T-helper 1 cell treated with Interleukin-12 subunit alpha and Interleukin-12 subunit beta and Interleukin-4 antibody, amounts not matched to agents 30 μg/mL and 1 μg/mL, for 36 hours (primary cell): ENCODE data around the gene CTNNBL1.
A peak's percentile ranks its signal among the peaks of the same experiment; 100 is the strongest.

Experiments
- H3K27ac Mint-ChIP-seq: one replicate; pipeline ENCODE4 v1.8.0; 2021; ENCODE audit warnings: mild to moderate bottlenecking, mixed read lengths
- H3K27me3 Mint-ChIP-seq: one replicate; pipeline ENCODE4 v1.8.0; 2021; ENCODE audit warnings: low read depth, mixed read lengths
- H3K36me3 Mint-ChIP-seq: one replicate; pipeline ENCODE4 v1.8.0; 2021; ENCODE audit warnings: low read depth, mixed read lengths
- H3K4me1 Mint-ChIP-seq: one replicate; pipeline ENCODE4 v1.8.0; 2021; ENCODE audit warnings: low read depth, mixed read lengths
- H3K4me3 Mint-ChIP-seq: one replicate; pipeline ENCODE4 v1.8.0; 2021; ENCODE audit warnings: mild to moderate bottlenecking, moderate library complexity, mixed read lengths
- H3K9me3 Mint-ChIP-seq: one replicate; pipeline ENCODE4 v1.8.0; 2021; ENCODE audit warnings: mixed read lengths

The CTNNBL1 gene

DNA sequence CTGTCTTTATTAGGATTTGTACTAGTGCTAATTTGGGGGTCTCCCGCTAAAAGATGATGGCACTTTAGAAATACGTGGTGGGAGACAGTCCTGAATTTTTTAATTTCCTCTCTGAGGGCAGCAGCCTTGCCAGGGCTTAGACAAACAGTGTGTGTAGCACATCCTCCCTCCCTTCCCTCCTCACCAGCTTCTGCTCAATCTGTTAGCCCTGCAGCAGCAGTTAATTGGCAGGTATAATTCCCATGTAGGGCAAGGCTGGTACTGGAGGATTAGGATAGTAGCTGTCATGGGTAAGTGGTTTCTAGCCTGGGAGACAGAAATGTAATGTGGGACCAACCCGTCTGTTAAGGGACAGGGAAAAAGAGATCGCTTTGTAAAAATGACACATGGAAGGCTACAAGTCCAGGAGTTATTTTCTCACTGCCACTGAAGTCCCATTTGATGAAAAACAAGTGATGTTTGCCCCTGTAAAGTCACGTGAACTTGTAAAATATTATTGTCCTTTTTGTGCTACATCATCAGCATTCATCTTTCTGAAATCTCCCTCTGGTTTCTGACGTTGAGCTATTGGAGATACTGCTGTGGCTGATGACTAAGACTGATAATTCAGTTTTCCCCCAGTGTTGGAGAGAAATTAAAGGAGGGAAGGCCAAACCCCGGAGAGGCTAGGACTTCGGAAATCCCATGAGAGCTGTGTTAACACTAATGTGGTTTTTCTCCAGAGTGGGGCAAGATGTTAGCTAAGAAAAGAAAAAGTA lies 40.6 kb downstream of the CTNNBL1 start:
- Mint-ChIP-seq H3K4me1 (peaks cover 22% of the 10 kb centered on the region), H3K27ac (peak overlapping the region; percentile 13), H3K4me3 (no peak overlapping the region), H3K27me3 (no peaks in the 10 kb centered on the region), H3K9me3 (no peaks in the 10 kb centered on the region), H3K36me3 (peaks cover 19% of the 10 kb centered on the region)

DNA sequence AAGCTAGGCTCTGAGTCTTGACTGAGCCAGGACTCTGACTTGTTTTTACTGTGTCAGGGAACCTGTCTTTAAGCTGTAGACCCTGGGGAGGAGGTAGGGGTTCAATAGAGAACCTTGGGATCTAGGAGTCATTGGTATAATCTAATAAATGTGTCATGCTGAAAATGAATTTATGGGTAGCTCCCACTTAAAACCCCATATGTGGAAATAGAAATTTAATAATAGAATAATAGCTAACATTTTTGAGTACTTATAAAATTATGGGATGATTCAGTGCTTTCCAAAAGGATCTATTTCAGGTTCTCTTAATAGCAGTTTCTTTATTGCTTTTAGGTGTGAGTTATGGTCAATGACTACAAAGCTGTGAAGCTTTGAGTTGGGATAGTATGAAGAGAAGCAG lies 41.7 kb downstream of the CTNNBL1 start:
- no peak overlapping the region for H3K27ac Mint-ChIP-seq
- no peaks in the 10 kb centered on the region for H3K9me3 Mint-ChIP-seq
- no peak overlapping the region for H3K4me3 Mint-ChIP-seq
- H3K4me1 Mint-ChIP-seq, result peaks cover 18% of the 10 kb centered on the region
- no peaks in the 10 kb centered on the region for H3K27me3 Mint-ChIP-seq
- peaks cover 19% of the 10 kb centered on the region for H3K36me3 Mint-ChIP-seq

DNA sequence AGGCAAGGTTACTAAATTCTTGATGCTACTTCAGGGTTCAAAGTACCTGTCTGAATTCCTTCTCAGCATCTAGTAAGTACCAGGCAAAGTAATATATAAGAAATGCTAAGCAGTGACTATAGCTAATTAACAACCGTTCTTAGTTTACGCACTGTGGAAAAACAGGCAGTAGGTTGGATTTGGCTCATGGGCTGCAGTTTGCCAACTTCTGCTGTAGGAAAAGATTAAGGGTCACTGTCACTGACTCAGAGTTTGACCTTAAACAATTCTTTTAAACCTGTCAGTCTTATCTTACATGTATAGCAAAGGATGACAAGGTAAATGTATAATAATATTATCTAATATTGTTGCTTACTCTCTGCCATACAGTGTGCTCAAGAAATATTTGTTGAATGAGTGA lies 42.3 kb downstream of the CTNNBL1 start:
- Mint-ChIP-seq H3K36me3 (peaks cover 19% of the 10 kb centered on the region), H3K4me1 (peaks cover 18% of the 10 kb centered on the region), H3K27me3 (no peaks in the 10 kb centered on the region), H3K9me3 (no peaks in the 10 kb centered on the region), H3K27ac (no peak overlapping the region), H3K4me3 (no peak overlapping the region)

DNA sequence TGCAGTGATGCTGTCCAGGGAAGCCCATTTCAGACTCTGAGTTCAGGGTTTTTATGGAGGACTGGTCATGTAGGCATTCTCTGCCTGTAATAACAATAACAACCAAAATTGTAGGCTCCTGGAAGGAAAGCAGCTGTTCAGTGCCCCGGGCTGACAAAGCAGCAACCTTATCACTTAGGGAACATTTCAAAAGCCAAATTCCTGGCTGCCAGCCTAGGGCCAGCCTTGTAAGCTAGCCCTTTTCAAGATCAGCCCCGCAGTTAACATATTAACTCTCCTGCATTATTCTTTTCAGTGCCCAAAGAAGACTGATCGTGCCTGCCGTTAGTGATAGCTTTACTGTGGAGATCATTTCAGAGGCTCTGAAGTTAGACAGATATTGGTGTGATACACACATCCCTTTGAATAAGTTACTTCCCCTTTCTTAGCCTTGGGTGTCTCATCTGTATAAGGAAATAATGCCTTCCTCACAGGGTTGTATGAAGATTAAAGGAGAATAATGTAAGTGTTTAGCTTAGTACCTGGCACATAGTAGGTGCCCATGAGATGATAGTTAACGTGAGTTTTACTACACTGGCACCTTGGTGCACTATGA lies 44.1 kb downstream of the CTNNBL1 start:
- Mint-ChIP-seq H3K4me1 (peaks cover 12% of the 10 kb centered on the region), H3K27me3 (no peaks in the 10 kb centered on the region), H3K27ac (no peak overlapping the region), H3K9me3 (no peaks in the 10 kb centered on the region), H3K4me3 (no peak overlapping the region), H3K36me3 (peaks cover 13% of the 10 kb centered on the region)

- Mint-ChIP-seq H3K27me3 (no peaks in the 10 kb centered on the region), H3K36me3 (peaks cover 8% of the 10 kb centered on the region), H3K27ac (no peak overlapping the region), H3K9me3 (no peaks in the 10 kb centered on the region), H3K4me3 (no peak overlapping the region), H3K4me1 (peaks cover 14% of the 10 kb centered on the region)
These were observed 47.2 kb downstream of the CTNNBL1 start for GRCh38 chr20:37741055-37741454.

- peaks cover 9% of the 10 kb centered on the region for H3K36me3 Mint-ChIP-seq
- no peak overlapping the region for H3K4me3 Mint-ChIP-seq
- H3K9me3 Mint-ChIP-seq, result no peaks in the 10 kb centered on the region
- H3K27me3 Mint-ChIP-seq, result no peaks in the 10 kb centered on the region
- peaks cover 14% of the 10 kb centered on the region for H3K4me1 Mint-ChIP-seq
- no peak overlapping the region for H3K27ac Mint-ChIP-seq
These were observed 47.7 kb downstream of the CTNNBL1 start for GRCh38 chr20:37741570-37741969.

- H3K27ac Mint-ChIP-seq, result no peak overlapping the region
- H3K4me3 Mint-ChIP-seq, result no peak overlapping the region
- H3K36me3 Mint-ChIP-seq, result peaks cover 11% of the 10 kb centered on the region
- peaks cover 14% of the 10 kb centered on the region for H3K4me1 Mint-ChIP-seq
- no peaks in the 10 kb centered on the region for H3K27me3 Mint-ChIP-seq
- H3K9me3 Mint-ChIP-seq, result no peaks in the 10 kb centered on the region
These were observed 48.3 kb downstream of the CTNNBL1 start for GRCh38 chr20:37742131-37742530.

DNA sequence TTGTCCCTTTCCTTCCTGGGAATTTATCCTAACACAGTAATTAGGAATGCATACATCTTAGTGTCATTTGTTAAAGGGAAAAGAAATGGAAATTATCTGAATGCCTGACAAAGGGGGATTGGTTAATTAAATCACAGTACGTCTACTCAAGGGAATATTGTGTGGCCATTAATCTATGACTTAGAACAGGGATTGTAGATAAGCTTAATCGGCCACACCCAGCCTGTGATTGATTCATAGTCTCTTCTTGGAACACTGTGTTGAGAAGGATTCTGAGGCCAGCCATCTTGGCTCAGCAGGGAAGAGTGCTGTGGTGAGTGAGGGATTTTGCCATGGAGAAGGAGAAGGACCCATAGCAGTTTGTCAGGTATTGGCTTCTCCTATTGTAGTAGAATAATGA lies 50.5 kb downstream of the CTNNBL1 start:
- Mint-ChIP-seq H3K27me3 (no peaks in the 10 kb centered on the region), H3K4me1 (peaks cover 14% of the 10 kb centered on the region), H3K9me3 (no peaks in the 10 kb centered on the region), H3K27ac (no peak overlapping the region), H3K4me3 (no peak overlapping the region), H3K36me3 (peaks cover 12% of the 10 kb centered on the region)

DNA sequence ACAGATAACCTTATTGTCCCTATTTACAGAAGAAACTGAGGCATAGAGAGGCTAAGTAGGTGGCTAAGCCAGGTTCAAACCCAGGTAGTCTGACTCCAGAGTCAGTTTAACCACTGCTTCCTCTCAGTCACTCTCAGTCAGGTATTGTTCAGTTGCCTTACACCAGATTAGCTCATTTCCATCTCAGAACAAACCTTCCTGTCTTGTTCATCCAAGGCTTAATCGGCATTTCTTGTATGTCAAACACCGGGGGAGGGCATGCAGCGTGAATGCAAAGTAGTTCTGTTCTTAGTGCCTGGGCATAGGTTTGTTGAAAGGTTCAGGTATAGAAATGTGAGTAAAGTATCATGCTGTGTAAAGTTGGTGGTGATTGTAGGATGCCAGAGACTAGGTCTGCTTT lies 51.7 kb downstream of the CTNNBL1 start:
- Mint-ChIP-seq H3K27me3 (no peaks in the 10 kb centered on the region), H3K36me3 (peaks cover 12% of the 10 kb centered on the region), H3K4me1 (peaks cover 14% of the 10 kb centered on the region), H3K27ac (no peak overlapping the region), H3K9me3 (no peaks in the 10 kb centered on the region), H3K4me3 (no peak overlapping the region)

GRCh38 chr20:37748015-37748414 lies 54.2 kb downstream of the CTNNBL1 start:
- Mint-ChIP-seq H3K27me3 (no peaks in the 10 kb centered on the region), H3K9me3 (no peaks in the 10 kb centered on the region), H3K27ac (no peak overlapping the region), H3K4me1 (peaks cover 14% of the 10 kb centered on the region), H3K36me3 (peaks cover 12% of the 10 kb centered on the region), H3K4me3 (no peak overlapping the region)

GRCh38 chr20:37749218-37749617 lies 55.4 kb downstream of the CTNNBL1 start:
- H3K4me1 Mint-ChIP-seq, result peaks cover 13% of the 10 kb centered on the region
- H3K9me3 Mint-ChIP-seq, result no peaks in the 10 kb centered on the region
- H3K36me3 Mint-ChIP-seq, result peaks cover 12% of the 10 kb centered on the region
- H3K27me3 Mint-ChIP-seq, result no peaks in the 10 kb centered on the region
- H3K27ac Mint-ChIP-seq, result no peak overlapping the region
- H3K4me3 Mint-ChIP-seq, result no peak overlapping the region

GRCh38 chr20:37749620-37750403 lies 56.0 kb downstream of the CTNNBL1 start:
- no peak overlapping the region for H3K4me3 Mint-ChIP-seq
- H3K27me3 Mint-ChIP-seq, result no peaks in the 10 kb centered on the region
- H3K9me3 Mint-ChIP-seq, result no peaks in the 10 kb centered on the region
- peaks cover 12% of the 10 kb centered on the region for H3K36me3 Mint-ChIP-seq
- H3K4me1 Mint-ChIP-seq, result peaks cover 10% of the 10 kb centered on the region
- H3K27ac Mint-ChIP-seq, result no peak overlapping the region

DNA sequence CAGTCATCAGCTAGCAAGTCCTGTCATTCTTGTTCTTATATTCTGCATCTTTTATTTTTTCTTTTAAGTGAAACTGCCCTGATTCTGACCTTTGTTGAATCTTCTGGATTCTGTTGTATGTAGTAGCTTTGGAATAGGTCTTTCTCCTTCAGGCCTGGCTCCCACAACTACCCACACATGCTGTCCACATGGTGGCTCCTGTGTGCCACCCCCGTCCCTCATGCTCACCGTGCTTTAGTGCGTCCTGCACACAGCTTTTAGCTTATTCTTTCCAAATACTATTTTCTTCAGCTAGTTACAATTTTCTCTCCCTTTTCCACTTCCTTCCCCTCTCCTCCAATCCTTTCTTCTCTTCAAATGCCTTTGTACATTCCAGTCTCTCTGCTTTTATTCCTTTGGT lies 61.8 kb downstream of the CTNNBL1 start:
- H3K27ac Mint-ChIP-seq, result no peak overlapping the region
- no peaks in the 10 kb centered on the region for H3K27me3 Mint-ChIP-seq
- H3K36me3 Mint-ChIP-seq, result peaks cover 2% of the 10 kb centered on the region
- H3K4me1 Mint-ChIP-seq, result peaks cover 2% of the 10 kb centered on the region
- H3K4me3 Mint-ChIP-seq, result no peak overlapping the region
- no peaks in the 10 kb centered on the region for H3K9me3 Mint-ChIP-seq

DNA sequence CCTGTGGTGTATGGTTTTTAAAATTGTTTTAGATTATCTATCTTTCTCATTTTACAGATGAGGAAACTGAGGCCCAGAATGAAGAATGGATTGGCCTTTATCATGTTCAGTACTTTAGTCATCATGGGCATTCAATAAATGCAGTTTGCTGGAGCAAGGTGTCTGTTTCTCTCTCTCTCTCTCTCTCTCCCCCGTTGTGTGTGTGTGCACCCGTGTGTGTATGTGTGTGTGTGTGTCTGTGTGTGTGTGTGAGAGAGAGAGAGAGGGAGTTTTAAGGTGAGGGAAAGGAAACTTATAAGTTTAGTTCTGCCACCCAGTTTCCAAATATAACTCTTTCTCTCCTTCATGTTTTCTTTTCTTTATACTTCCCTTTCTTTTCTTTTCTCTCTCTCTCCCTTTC lies 62.4 kb downstream of the CTNNBL1 start:
- Mint-ChIP-seq H3K4me3 (no peak overlapping the region), H3K36me3 (peaks cover 2% of the 10 kb centered on the region), H3K4me1 (peaks cover 2% of the 10 kb centered on the region), H3K9me3 (no peaks in the 10 kb centered on the region), H3K27ac (no peak overlapping the region), H3K27me3 (no peaks in the 10 kb centered on the region)

DNA sequence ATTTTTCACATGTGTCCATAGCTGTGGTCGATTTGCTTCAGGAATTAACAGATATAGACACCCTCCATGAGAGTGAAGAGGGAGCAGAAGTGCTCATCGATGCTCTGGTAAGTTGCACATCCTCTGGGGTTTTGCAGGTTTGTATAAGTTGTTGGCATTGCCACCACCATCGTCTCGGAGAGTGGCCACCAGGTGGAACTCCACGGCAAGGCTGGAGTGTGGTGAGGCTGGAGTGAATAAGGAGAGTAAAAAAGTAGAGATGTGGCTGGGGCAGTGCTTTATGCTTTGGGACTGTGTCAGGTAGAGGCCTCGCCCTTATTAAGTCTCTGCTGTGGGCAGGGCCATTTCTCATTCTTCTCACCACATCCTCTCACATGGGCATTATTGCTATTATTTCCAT lies 63.7 kb downstream of the CTNNBL1 start:
- H3K27ac Mint-ChIP-seq, result no peak overlapping the region
- H3K9me3 Mint-ChIP-seq, result no peaks in the 10 kb centered on the region
- H3K4me3 Mint-ChIP-seq, result no peak overlapping the region
- no peaks in the 10 kb centered on the region for H3K27me3 Mint-ChIP-seq
- H3K36me3 Mint-ChIP-seq, result peaks cover 6% of the 10 kb centered on the region
- H3K4me1 Mint-ChIP-seq, result peaks cover 2% of the 10 kb centered on the region
